ENCODE measurements around the gene FBXL17. TPM values are rescaled to one million over a fixed set of nuclear protein-coding genes. Genes with fewer than 3 reads are reported as not detected.

FBXL17 gene
- total and polyA plus RNA-seq, 7 donors, result 6.2 to 36.1 (median 30.3) TPM

- Histone ChIP-seq H3K4me3 (no peak overlapping the region), H3K9me3 (no peaks in the 10 kb centered on the region), H3K27me3 (ENCODE audit: insufficient read depth in 3 of 3, low read length in 2 of 3) (no peaks in the 10 kb centered on the region), H3K36me3 (ENCODE audit: insufficient read depth in 1 of 2, low read depth in 1 of 2) (peaks cover 0 to 4% of the 10 kb centered on the region in 2 donors), H3K27ac (no peak overlapping the region), H3K4me1 (no peaks in the 10 kb centered on the region)
- WGBS, 3 donors, result 78 to 87% (median 81%) methylated on average over 7 of the region's 7 CpGs
- DNase-seq (no peak), ATAC-seq (no peak)
- intact Hi-C loops (cut with DNase I), result no loop called here
- TF ChIP-seq CTCF (IDR thresholded peaks at IDR 0.05), result no peak
These were observed 505.6 kb downstream of the FBXL17 start for GRCh38 chr5:107876261-107876660.

- Histone ChIP-seq H3K27me3 (ENCODE audit: insufficient read depth in 3 of 3, low read length in 2 of 3) (no peaks in the 10 kb centered on the region), H3K4me1 (no peaks in the 10 kb centered on the region), H3K27ac (no peak overlapping the region), H3K9me3 (no peaks in the 10 kb centered on the region), H3K4me3 (no peak overlapping the region), H3K36me3 (ENCODE audit: insufficient read depth in 1 of 2, low read depth in 1 of 2) (peaks cover 0 to 4% of the 10 kb centered on the region in 2 donors)
- DNase-seq, result no peak
- intact Hi-C loops (cut with DNase I), result no loop called here
- peak in 2 of 4 donors; percentile 48 to 54 for ATAC-seq
- no peak for TF ChIP-seq CTCF (IDR thresholded peaks at IDR 0.05)
- WGBS, 3 donors, result 75 to 88% (median 81%) methylated on average over 9 of the region's 9 CpGs
These were observed 506.1 kb downstream of the FBXL17 start for GRCh38 chr5:107875833-107876232.

- H3K27ac ChIP-seq, result no peak overlapping the region
- intact Hi-C loops (cut with DNase I), result no loop called here
- H3K9me3 ChIP-seq, result no peaks in the 10 kb centered on the region
- H3K27me3 ChIP-seq (ENCODE audit: insufficient read depth in 3 of 3, low read length in 2 of 3), result no peaks in the 10 kb centered on the region
- no peak for TF ChIP-seq CTCF (IDR thresholded peaks at IDR 0.05)
- no peak for ATAC-seq
- DNase-seq, result no peak
- peaks cover 0 to 4% of the 10 kb centered on the region in 2 donors for H3K36me3 ChIP-seq (ENCODE audit: insufficient read depth in 1 of 2, low read depth in 1 of 2)
- no peak overlapping the region for H3K4me3 ChIP-seq
- H3K4me1 ChIP-seq, result no peaks in the 10 kb centered on the region
These were observed 507.1 kb downstream of the FBXL17 start for GRCh38 chr5:107874795-107875194.

- intact Hi-C loops (cut with DNase I), result no loop called here
- no peaks in the 10 kb centered on the region for H3K36me3 ChIP-seq (ENCODE audit: insufficient read depth in 1 of 2, low read depth in 1 of 2)
- ATAC-seq, result no peak
- H3K27ac ChIP-seq, result no peak overlapping the region
- no peaks in the 10 kb centered on the region for H3K9me3 ChIP-seq
- no peak overlapping the region for H3K4me3 ChIP-seq
- TF ChIP-seq CTCF (IDR thresholded peaks at IDR 0.05), result no peak
- H3K4me1 ChIP-seq, result no peaks in the 10 kb centered on the region
- DNase-seq, result no peak
- no peaks in the 10 kb centered on the region for H3K27me3 ChIP-seq (ENCODE audit: insufficient read depth in 3 of 3, low read length in 2 of 3)
- WGBS, 3 donors, result 55 to 70% (median 55%) methylated on average over 2 of the region's 2 CpGs
These were observed 508.0 kb downstream of the FBXL17 start for GRCh38 chr5:107873877-107874276.

GRCh38 chr5:107871023-107871422 is 510.9 kb downstream of the FBXL17 start:
- WGBS, 3 donors, result 88 to 98% (median 90%) methylated on average over 3 of the region's 3 CpGs
- H3K4me3 ChIP-seq, result no peak overlapping the region
- H3K36me3 ChIP-seq (ENCODE audit: insufficient read depth in 1 of 2, low read depth in 1 of 2), result no peaks in the 10 kb centered on the region
- H3K27ac ChIP-seq, result no peak overlapping the region
- no peaks in the 10 kb centered on the region for H3K4me1 ChIP-seq
- H3K9me3 ChIP-seq, result no peaks in the 10 kb centered on the region
- TF ChIP-seq CTCF (IDR thresholded peaks at IDR 0.05), result no peak
- ATAC-seq (no peak), DNase-seq (no peak)
- intact Hi-C loops (cut with DNase I), result no loop called here
- H3K27me3 ChIP-seq (ENCODE audit: insufficient read depth in 3 of 3, low read length in 2 of 3), result no peaks in the 10 kb centered on the region

Data from psoas muscle (tissue), 8 donors.